GM12878 (cell line): ENCODE data around the gene CLDN15.
"Not testable (repeated sequence)": the region's sequence is repeated elsewhere in the genome, so short reads cannot be mapped to it uniquely, and the experiment has no call there.

Source experiments
- EP300 ChIP-seq, 2 experiments: fragments of 150-350 bp in 1 of 2; IDR thresholded peaks; 2 replicates each; pipeline ENCODE4 v1.6.1; 2011 to 2012; ENCODE audit warnings: low read depth in 2 of 2, low read length in 2 of 2, borderline replicate concordance in 1 of 2, improper control_type of control experiment in 1 of 2, inconsistent platforms in 1 of 2; ENCODE audit not compliant: control insufficient read depth in 1 of 2
- PRDM15 ChIP-seq: fragments of 450-650 bp; formaldehyde crosslinking; IDR thresholded peaks from 2 replicates; pipeline ENCODE4 v1.4.0; 2020; ENCODE audit warnings: mild to moderate bottlenecking, moderate library complexity

GRCh38 chr7:101203740-101204738 is 33.6 kb downstream of the CLDN15 start:
- TF ChIP-seq PRDM15 (CRISPR knock-in tag); EP300 (IDR thresholded peaks at IDR 0.05; ENCODE audit: borderline replicate concordance in 1 of 2, control insufficient read depth in 1 of 2, low read depth in 2 of 2, low read length in 2 of 2): not testable (repeated sequence)
